Epithelial cell of esophagus (primary cell): ENCODE results near the gene PSMD12.
"Not testable (repeated sequence)": the region's sequence is repeated elsewhere in the genome, so short reads cannot be mapped to it uniquely, and the experiment has no call there.

Experiments
- DNase-seq: peaks from one replicate; pipeline ENCODE4 v3.0.0; 2010; ENCODE audit warnings: low read depth
- H3K4me3 ChIP-seq: 2 replicates; pipeline ENCODE4 v1.5.1; 2011; ENCODE audit warnings: mild to moderate bottlenecking, low read length, control low read depth
- CTCF ChIP-seq: IDR thresholded peaks from 2 replicates; pipeline ENCODE4 v1.5.1; 2011; ENCODE audit warnings: low read depth, mild to moderate bottlenecking, low read length, control low read depth, inconsistent platforms; ENCODE audit not compliant: insufficient read depth; ENCODE audit errors: missing control alignments

PSMD12 gene

GRCh38 chr17:67343237-67343636 lies 23.1 kb downstream of the PSMD12 start:
- H3K4me3 ChIP-seq: no peak overlapping the region
- no peak for DNase-seq

GRCh38 chr17:67338353-67338752 lies 28.0 kb downstream of the PSMD12 start:
- not testable (repeated sequence) for DNase-seq, H3K4me3 ChIP-seq

More at GRCh38 chr17:67343237-67343636, 23.1 kb downstream of the PSMD12 start:
- TF ChIP-seq CTCF: no peak

- TF ChIP-seq CTCF: no peak
- H3K4me3 ChIP-seq: no peak overlapping the region
- no peak for DNase-seq
Measured at GRCh38 chr17:67336859-67337258, 29.5 kb downstream of the PSMD12 start.

GRCh38 chr17:67335245-67335835 lies 31.0 kb downstream of the PSMD12 start:
- no peak for TF ChIP-seq CTCF
- no peak overlapping the region for H3K4me3 ChIP-seq
- no peak for DNase-seq

- H3K4me3 ChIP-seq, DNase-seq: not testable (repeated sequence)
Measured at GRCh38 chr17:67332162-67332508, 34.2 kb downstream of the PSMD12 start.

- H3K4me3 ChIP-seq: not testable (repeated sequence)
Measured at GRCh38 chr17:67331381-67332161, 34.8 kb downstream of the PSMD12 start.

GRCh38 chr17:67328026-67328425 lies 38.4 kb downstream of the PSMD12 start:
- TF ChIP-seq CTCF: no peak

More at GRCh38 chr17:67331381-67332161, 34.8 kb downstream of the PSMD12 start:
- peak; percentile 14 for DNase-seq

GRCh38 chr17:67326959-67327745 lies 39.2 kb downstream of the PSMD12 start:
- DNase-seq, H3K4me3 ChIP-seq: not testable (repeated sequence)

More at GRCh38 chr17:67328026-67328425, 38.4 kb downstream of the PSMD12 start:
- no peak for DNase-seq
- no peak overlapping the region for H3K4me3 ChIP-seq

- no peak for DNase-seq
- no peak overlapping the region for H3K4me3 ChIP-seq
- no peak for TF ChIP-seq CTCF
Measured at GRCh38 chr17:67326440-67326839, 39.9 kb downstream of the PSMD12 start.
